ENCODE results near the gene CDH4.

Gene CDH4

GRCh38 chr20:61742097-61742825, 490.2 kb downstream of the CDH4 start:
- H3K27me3 ChIP-seq (ENCODE audit: insufficient read depth, poor library complexity, severe bottlenecking): no peaks in the 10 kb centered on the region
- H3K4me3 ChIP-seq (replicated peaks; ENCODE audit: insufficient read depth, low read length): no peak overlapping the region
- no peak for DNase-seq (ENCODE audit: low read depth in 1 of 2, low spot score in 1 of 2)
- H3K27ac ChIP-seq (replicated peaks): no peak overlapping the region
- no peak for TF ChIP-seq GABPA (IDR thresholded peaks at IDR 0.05; ENCODE audit: low read depth)
- no peak for TF ChIP-seq REST (IDR thresholded peaks at IDR 0.05; ENCODE audit: insufficient replicate concordance, low read depth)
- TF ChIP-seq SPI1 (IDR thresholded peaks at IDR 0.05; ENCODE audit: borderline replicate concordance, low read depth): no peak
- TF ChIP-seq CTCF (IDR thresholded peaks at IDR 0.05; ENCODE audit: insufficient read depth, low read length): no peak
- no peak for TF ChIP-seq POLR2AphosphoS5 (IDR thresholded peaks at IDR 0.05; ENCODE audit: low read depth)

- DNase-seq (ENCODE audit: low read depth in 1 of 2, low spot score in 1 of 2): no peak
- Histone ChIP-seq H3K27ac (replicated peaks) (no peak overlapping the region), H3K27me3 (ENCODE audit: insufficient read depth, poor library complexity, severe bottlenecking) (no peaks in the 10 kb centered on the region), H3K4me3 (replicated peaks; ENCODE audit: insufficient read depth, low read length) (no peak overlapping the region)
- TF ChIP-seq CTCF (IDR thresholded peaks at IDR 0.05; ENCODE audit: insufficient read depth, low read length) (no peak), REST (IDR thresholded peaks at IDR 0.05; ENCODE audit: insufficient replicate concordance, low read depth) (no peak)
These were observed 491.5 kb downstream of the CDH4 start for GRCh38 chr20:61743606-61744005.

- no peak for DNase-seq (ENCODE audit: low read depth in 1 of 2, low spot score in 1 of 2)
- Histone ChIP-seq H3K27ac (replicated peaks) (no peak overlapping the region), H3K27me3 (ENCODE audit: insufficient read depth, poor library complexity, severe bottlenecking) (no peaks in the 10 kb centered on the region), H3K4me3 (replicated peaks; ENCODE audit: insufficient read depth, low read length) (no peak overlapping the region)
- TF ChIP-seq CTCF (IDR thresholded peaks at IDR 0.05; ENCODE audit: insufficient read depth, low read length): no peak
- no peak for TF ChIP-seq SPI1 (IDR thresholded peaks at IDR 0.05; ENCODE audit: borderline replicate concordance, low read depth)
- TF ChIP-seq POLR2AphosphoS5 (IDR thresholded peaks at IDR 0.05; ENCODE audit: low read depth): no peak
- TF ChIP-seq REST (IDR thresholded peaks at IDR 0.05; ENCODE audit: insufficient replicate concordance, low read depth): no peak
- TF ChIP-seq GABPA (IDR thresholded peaks at IDR 0.05; ENCODE audit: low read depth): no peak
These were observed 492.8 kb downstream of the CDH4 start for GRCh38 chr20:61744691-61745396.
